Upper lobe of left lung (tissue), 4 donors: ENCODE data around the gene GSN.

Source experiments
- CTCF ChIP-seq, 6 experiments: fragments of 450-650 bp in 4 of 6; fragments of 200-600 bp in 2 of 6; sonication (generic) in 2 of 6; IDR thresholded peaks; one replicate each; pipeline ENCODE4 v1.5.1; 2016 to 2019; ENCODE audit warnings: antibody characterized with exemption in 6 of 6
- POLR2A ChIP-seq, 4 donors: fragments of 450-650 bp; IDR thresholded peaks; one replicate each; pipeline ENCODE4 v1.5.1; 2016 to 2017; ENCODE audit warnings: antibody characterized with exemption in 4 of 4, mild to moderate bottlenecking in 2 of 4
- POLR2AphosphoS5 ChIP-seq, 2 donors: sonication (generic); formaldehyde crosslinking; IDR thresholded peaks; one replicate each; pipeline ENCODE4 v1.5.1; 2017; ENCODE audit warnings: antibody characterized with exemption in 2 of 2

GRCh38 chr9:121267689-121268597 is at the start of gene GSN:
- peak in 3 of 6 experiments; percentile 17 to 31 (median 17) for TF ChIP-seq CTCF (IDR thresholded peaks at IDR 0.05)
- TF ChIP-seq POLR2AphosphoS5 (IDR thresholded peaks at IDR 0.05): peak; percentile 65 to 85
- TF ChIP-seq POLR2A (IDR thresholded peaks at IDR 0.05): peak in 3 of 4 donors; percentile 27 to 82 (median 52)
